HL-60/S4 (cell line): Measurements from ENCODE around the gene ARRDC1.
"Not testable (repeated sequence)": the region's sequence is repeated elsewhere in the genome, so short reads cannot be mapped to it uniquely, and the experiment has no call there.

Experiments
- in situ Hi-C: fragments of 300-500 bp; cut with MboI; formaldehyde crosslinking; loops from 2 replicates; pipeline ENCODE4 v1.14.3; 2022; ENCODE audit warnings: low sequenced_read_pairs

The ARRDC1 gene

DNA sequence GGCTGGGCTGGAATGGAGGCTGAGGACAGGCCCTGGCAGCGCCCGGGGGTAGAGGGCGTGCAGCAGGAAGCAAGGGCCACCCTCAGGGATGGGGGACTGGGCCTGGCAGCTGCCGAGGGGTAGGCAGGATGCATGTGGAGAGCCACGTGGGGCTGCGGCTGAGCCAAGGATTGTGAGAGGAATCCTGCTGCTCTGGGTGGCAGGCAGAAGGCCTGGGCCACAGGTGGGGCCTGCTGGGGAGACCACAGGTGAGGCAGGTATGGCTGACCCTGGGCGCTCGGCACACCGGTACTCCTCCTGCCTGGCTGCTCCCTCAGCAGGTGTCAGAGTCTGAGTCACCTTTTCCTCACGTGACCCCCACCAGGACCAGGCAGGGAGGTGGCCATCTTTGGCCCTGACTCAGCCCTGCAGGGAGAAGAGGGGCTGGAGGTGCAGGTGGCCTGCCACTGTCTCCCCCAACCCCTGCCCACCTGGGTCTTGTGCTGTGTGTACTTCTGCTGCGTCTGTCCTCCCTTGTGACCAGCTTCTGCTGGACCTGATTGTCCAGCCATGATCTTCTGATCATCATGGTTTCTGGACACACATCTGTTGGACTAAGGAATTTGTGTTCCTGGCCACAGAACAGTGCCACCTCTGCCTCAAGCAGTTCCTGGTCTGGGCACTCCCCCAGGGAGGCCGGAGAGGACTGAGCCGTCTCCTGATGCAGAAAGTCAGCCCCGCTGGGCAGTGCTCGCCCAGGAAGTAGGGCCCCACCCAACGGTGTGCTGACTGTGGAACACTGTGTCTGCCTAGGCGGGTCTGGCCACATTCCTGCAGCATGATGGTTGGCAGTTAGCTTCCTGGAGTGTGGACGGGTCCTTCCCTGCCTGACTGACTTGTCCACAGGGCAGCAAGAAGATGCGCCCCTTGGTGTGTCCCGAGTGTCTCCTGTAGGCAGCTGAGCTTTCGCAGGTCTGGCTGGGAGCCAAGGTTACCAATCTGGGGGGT, 6.4 kb downstream of the ARRDC1 start:
- in situ Hi-C loops: no loop called here

DNA sequence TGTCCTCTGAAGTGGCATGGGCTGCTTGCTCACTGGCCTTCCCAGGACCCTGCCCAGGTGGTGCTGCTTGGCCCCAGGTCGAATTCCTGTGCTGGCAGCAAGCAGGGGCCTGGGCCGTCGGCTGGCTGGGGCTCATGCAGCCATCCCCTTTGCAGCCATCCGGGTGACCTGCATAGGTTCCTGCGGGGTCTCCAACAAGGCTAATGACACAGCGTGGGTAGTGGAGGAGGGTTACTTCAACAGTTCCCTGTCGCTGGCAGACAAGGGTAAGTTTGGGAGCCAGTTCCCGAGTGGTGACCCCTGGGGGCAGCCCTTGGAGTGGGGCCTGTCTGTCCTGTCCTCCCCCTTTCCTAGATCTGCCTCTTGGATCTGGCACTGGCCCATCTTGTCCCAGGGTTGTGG, 7.3 kb downstream of the ARRDC1 start:
- in situ Hi-C loops: no loop called here

DNA sequence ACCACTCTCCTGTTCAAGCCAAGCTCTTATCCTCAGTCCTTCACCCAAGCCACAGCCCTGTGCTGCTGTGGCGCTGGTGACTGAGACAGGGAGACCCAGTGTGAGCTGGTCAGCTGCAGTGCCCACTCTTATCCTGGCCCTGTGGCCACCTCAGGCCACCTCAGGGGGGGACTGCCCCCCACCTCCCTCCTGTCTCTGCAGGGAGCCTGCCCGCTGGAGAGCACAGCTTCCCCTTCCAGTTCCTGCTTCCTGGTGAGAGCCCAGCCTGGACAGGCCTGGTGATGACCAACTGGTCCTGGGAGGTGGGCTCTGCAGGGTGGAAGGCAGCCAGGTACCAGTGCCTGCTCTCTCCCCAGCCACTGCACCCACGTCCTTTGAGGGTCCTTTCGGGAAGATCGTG, 7.8 kb downstream of the ARRDC1 start:
- in situ Hi-C loops: no loop called here

DNA sequence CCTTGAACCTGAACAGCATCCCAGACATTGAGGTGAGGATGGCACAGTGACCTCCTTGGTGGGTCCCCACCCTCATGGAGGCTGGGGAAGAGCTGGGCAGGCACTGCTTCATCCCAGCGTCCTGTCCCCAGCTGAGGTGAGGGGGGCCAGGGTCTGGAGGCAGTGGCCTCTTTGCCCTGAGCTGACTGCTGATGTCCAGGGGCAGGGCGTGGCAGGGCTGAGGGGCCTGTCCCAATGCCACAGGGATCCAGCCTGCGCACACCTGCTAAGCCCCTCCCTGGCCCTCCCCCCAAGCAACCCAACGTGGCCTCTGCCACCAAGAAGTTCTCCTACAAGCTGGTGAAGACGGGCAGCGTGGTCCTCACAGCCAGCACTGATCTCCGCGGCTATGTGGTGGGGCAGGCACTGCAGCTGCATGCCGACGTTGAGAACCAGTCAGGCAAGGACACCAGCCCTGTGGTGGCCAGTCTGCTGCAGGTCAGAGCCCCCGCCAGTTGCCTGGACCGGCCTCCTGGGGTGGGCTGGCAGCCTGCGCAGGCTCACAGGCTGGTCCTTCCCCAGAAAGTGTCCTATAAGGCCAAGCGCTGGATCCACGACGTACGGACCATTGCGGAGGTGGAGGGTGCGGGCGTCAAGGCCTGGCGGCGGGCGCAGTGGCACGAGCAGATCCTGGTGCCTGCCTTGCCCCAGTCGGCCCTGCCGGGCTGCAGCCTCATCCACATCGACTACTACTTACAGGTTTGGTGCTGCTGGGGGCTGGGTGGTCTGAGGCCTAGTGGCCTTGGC, 8.4 kb downstream of the ARRDC1 start:
- in situ Hi-C loops: no loop called here

DNA sequence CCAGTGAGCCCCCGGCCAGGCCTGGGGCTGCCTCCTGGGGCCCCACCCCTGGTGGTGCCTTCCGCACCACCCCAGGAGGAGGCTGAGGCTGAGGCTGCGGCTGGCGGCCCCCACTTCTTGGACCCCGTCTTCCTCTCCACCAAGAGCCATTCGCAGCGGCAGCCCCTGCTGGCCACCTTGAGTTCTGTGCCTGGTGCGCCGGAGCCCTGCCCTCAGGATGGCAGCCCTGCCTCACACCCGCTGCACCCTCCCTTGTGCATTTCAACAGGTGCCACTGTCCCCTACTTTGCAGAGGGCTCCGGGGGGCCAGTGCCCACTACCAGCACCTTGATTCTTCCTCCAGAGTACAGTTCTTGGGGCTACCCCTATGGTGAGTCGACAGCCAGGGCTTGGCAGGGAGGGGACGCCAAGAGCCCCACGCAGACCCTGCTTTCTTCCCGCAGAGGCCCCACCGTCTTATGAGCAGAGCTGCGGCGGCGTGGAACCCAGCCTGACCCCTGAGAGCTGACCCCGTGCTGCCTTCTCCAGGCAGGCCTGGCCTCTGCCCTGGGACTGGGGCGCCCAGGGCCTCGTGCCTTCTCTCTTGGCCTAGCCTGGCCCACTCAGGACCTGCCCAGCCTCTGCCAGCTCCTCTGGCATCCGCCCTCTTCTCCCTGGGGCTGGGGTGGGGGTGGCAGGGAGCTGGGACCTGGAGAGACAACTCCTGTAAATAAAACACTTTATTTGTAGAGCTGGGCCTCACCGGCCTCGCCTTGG, 9.3 kb downstream of the ARRDC1 start:
- in situ Hi-C loops: no loop called here

DNA sequence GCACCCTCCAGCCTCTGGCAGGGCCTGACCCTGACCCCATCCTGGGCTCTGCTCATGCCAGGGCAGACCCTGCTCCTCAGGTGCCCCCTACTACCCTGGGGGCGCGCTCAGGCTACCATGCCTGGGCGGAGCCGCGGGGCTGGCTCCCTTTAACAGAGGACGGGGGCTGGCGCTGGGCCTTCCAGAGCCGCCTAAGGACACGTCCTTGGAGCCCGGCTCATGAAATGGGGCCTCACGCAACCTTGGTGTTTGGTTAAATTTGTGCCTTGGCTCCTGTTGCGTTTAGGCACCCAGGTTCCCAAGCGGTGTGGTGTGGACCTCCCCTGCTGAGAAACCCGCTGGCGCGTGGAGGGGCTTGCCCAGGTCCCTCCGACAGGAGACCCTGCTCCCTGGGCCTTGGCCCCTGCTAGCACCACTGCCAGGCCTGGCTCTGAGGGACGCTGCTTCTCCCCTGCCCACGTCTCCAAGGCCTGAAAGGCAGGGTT, 9.9 kb downstream of the ARRDC1 start:
- in situ Hi-C loops: no loop called here

DNA sequence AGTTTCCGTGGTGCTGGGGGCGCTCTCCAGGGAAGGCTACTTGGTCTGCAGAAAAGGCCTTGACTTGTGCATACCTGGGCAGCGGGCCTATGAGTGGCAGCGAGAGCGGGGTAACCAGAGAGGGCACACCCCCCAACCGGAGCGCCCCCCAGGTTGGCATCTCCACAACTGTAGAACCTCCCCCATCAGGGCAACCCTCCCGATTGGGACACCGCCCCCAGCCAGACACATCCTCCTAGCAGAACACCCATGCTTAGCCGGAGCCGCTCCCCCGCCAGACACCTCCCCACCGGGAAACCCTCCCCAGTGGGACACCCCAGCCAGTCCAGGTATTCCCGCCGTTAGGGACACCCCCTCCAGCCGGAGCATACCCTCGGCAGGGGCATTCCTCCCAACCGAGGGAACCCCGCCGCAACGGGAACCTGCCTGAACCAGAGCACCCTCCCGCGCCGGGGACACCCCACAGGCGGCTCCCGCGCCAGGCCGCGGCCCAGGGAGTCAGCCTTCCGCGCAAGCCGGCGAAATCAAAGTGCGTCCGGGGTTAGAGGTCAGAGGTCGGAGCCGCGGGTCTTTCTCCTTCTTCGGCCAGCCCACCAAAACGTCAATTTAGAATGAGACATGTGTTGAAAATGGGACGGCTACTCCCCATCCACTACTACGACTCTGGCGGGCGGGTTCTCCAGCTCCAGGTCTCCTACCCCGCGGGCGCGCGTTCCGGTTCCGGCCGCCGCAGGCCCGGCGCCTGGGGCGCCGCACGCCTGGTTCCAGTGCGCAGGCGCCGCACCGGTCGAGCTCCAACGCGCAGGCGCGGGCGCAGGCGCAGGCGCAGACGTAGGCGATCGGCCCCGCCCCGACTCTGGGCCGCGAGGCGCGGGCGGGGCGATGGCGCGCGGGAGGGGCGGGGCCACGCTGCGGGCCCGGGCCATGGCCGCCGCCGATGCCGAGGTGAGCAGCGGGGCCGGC, 12.9 kb downstream of the ARRDC1 start, which contains the start of gene EHMT1:
EHMT1 (plus strand) TSS at position 901 of the 963 bp plus-strand sequence; CDS start at position 925, 24 bp downstream.
- in situ Hi-C loops: no loop called here

DNA sequence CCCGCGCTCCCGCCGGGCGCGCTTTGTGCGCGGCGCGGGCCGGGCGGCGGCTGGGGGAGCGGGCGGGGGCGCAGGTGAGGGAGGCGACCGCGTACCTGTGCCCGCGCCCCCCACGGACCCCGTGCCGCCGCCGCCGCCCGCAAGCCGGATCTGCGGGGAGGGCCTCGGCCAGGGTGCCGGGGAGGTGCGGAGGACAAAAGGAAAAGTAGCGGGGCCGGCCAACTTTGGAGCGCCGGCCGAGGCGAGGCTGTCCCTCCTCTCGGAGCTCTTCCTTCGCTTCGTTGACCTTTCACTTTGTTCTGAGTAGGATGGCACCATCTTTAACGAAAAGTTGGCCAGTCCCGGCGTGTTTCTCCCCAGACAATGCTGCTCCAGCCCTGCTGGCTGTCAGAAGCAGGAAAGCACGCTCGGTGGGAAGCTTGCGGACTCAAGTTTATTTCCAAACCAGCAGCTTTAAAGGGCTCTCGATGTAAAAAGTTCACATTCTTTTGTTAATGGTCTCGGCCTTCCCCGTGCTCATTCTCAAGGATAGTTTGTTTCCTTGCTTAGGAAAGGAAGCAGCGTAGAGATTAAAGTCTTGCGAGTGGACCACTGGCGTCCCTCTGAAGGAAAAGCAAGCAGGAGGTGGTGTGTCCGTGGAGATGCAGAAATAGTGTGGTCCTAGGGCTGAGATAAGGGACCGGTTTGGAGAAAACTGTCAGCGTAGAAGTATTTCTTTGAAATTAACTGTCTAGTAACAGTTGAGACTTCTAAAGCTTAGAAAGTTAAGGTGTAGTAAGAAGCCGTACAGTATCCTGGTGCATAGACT, 14.0 kb downstream of the ARRDC1 start:
- in situ Hi-C loops: no loop called here

DNA sequence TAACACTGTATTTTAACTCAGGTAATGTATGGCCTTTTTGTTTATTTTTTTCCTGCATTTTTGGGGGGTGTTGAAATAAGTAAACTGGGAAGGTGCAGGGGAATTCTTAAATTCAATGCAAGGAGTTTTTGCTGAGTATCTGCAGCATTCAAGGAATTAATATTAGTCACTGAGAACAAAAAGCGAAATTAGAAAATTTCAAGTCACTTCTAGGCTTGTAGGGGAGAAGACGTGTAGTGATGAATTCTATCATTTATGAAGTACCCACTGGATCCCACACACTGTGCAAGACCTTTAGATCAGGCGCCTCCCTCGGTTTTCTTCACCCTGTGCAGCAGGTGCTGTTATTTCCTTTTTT, 14.5 kb downstream of the ARRDC1 start:
- in situ Hi-C loops: no loop called here

DNA sequence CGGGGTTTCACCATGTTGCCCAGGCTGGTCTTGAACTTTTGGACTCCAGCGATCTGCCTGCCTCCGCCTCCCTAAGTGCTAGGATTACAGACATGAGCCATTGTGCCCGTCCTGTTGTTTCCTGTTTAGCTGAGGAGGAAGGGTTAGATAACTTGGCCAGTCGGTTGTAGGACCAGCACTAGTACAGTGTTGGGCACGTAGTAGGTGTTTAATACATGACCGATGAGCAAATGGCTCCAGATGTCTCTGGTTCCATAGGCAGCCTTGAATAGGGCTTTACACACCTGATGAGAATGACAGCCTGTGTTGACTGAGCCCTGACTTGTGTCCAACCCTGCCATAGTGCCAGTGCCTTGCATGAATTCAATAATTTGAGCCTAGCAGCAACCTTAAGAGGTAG, 15.1 kb downstream of the ARRDC1 start:
- in situ Hi-C loops: no loop called here

DNA sequence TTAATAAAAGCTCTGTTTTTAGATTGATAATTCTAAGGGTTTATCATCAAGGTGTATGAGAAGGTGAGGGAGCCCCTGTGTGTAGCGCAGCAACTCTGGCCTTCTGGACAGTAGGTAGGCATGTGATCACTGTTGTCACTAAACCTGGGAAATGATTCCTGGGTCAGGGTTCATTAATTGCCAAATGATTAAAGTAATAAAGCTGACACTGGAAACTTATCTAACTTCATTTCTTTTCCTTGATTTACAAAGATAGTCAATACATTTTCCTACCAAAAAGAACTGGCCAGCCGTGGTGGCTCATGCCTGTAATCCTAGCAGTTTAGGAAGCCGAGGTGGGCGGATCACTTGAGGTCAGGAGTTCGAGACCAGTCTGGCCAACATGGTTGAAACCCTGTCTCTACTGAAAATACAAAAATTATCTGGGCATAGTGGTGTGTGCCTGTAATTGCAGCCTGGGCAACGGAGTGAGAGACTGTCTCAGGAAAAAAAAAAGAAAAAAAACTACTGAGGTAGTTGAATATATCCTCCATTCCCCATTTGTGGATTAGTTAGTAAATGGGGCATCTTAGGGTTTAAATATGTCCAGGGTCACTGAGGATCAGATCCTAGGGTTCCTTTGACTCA, 15.8 kb downstream of the ARRDC1 start:
- in situ Hi-C loops: no loop called here

DNA sequence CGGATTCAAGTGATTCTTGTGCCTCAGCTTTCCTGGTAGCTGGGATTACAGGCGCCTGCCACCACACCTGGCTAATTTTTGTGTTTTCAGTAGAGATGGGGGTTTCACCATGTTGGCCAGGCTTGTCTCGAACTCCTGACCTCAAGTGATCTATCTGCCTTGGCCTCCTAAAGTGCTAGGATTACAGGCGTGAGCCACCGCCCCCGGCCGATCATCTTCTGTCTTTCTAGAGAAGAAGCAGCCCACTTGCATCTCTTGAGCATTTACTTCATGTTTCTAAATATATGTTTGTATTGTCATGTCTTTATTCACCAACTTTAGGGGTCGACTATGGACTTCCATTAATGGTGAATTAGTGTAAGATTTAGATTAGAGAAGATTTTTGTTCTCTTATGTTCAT, 16.7 kb downstream of the ARRDC1 start:
- in situ Hi-C loops: not testable (repeated sequence)

DNA sequence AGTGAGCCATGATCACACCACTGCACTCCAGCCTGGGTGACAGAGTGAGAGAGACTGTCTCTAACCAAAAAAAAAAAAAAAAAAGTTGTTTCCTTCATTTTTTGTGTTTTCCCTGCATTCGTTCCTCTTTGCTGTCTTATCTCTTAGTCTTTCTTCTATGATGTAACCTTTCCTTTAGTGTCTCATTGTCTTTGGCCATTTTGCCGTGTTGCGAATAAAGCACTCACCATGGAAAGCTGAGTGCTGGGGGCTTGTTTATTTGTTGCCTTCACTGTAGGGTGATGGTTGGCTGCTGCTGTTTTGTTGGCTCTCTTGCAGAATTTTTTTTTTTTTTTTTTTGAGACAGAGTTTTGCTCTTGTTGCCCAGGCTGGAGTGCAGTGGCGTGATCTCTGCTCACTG, 21.0 kb downstream of the ARRDC1 start:
- in situ Hi-C loops: no loop called here

DNA sequence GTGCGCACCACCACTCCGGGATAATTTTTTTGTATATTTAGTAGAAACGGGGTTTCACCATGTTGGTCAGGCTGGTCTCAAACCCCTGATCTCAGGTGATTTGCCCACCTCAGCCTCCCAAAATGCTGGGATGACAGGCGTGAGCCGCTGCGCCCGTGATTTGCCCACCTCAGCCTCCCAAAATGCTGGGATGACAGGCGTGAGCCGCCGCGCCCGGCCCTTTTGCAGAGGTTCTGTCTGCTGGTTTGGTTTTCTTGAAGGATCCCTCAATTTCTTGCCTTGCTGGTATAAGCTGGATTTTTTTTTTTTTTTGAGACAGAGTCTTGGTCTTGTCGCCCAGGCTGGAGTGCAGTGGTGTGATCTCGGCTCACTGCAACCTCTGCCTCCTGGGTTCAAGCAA, 21.9 kb downstream of the ARRDC1 start:
- in situ Hi-C loops: not testable (repeated sequence)

DNA sequence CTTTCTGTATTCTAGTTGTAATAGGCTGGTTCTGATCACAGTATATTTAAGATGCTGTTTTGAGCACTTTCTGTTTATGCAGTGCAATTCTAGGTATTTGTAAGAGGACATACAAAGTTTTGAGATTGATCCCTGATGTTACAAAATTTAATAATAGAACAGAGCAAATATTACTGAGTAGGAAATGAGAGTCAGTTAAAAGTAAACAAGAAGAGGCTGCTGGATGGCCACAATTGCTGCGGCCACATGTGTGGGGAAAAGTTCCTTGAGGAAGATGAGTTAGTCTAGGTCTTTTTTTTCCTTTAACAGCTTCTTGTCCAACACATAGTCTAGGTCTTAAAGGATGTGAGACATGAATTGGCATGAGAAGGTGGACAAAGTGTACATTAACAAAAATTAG, 24.6 kb downstream of the ARRDC1 start:
- in situ Hi-C loops: no loop called here

DNA sequence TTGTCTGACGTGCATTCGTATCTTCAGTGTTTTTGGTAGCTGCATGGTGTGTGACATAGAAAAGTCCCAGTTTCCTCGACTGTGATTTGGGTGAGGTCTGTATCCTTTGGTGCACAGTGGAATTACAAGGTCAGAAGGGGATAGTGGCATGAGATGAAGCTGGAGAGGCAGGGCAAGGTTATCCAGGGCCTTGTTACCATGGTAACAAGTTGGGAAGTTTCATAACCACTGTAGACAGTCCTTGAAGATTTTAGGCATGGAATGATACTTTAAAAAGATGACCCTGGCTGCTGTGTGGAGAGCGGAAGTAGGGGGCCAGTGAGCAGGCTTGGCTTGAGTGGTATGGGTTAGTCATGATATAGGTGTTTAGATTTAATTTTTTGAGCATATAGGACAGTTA, 25.2 kb downstream of the ARRDC1 start:
- in situ Hi-C loops: no loop called here

DNA sequence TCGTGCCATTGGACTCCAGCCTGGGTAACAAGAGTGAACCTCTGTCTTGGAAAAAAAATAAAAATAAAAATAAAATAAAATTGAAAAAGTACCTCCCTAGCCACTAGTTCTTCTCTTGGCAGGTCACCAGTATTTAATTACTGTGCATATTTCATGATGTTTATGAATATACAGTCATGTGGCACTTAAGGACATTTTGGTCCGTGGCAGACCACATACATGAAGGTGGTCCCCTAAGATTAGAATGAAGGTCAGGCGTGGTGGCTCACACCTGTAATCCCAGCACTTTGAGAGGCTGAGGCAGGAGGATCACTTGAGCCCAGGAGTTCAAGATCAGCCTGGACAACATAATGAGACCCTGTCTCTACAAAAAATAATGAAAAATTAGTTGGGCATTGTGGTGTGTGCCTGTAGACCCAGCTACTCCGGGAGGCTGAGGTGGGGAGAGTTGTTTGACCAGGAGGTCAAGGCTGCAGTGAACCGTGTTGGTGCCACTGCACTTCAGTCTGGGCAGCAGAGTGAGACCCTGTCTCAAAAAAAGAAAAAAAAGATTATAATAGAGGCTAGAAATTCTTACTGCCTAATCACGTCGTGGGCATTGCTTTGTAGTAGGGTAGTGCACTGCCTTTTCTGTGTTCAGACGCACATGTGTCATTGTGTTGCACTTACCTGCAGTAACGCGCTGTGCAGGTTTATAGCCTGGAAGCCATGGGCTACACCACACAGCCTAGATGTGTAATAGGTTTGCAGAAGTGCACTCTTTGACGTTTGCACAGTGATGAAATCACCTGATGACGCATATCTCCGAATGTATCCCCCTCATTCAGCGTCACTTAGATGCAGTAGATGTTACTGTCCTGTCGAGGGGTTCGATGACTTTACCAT, 26.1 kb downstream of the ARRDC1 start:
- in situ Hi-C loops: no loop called here
